PFSK-1 (cell line): ENCODE results near the gene RGS2.

Experiments
- FOXP2 ChIP-seq: optimal IDR thresholded peaks from 2 replicates; pipeline ENCODE3; 2011; ENCODE audit warnings: borderline replicate concordance, control low read depth, inconsistent platforms; ENCODE audit not compliant: insufficient read depth; ENCODE audit errors: extremely low read length, extremely low read depth
- POLR2AphosphoS5 ChIP-seq: IDR thresholded peaks from 2 replicates; pipeline ENCODE4 v1.6.1; 2012; ENCODE audit warnings: low read depth, mild to moderate bottlenecking, control low read depth, low read length, moderate library complexity
- SIN3A ChIP-seq: IDR thresholded peaks from 2 replicates; pipeline ENCODE4 v1.6.1; 2012; ENCODE audit warnings: mild to moderate bottlenecking, low read length, moderate library complexity, borderline replicate concordance; ENCODE audit not compliant: insufficient read depth
- TAF1 ChIP-seq: IDR thresholded peaks from 2 replicates; pipeline ENCODE4 v1.6.1; 2012; ENCODE audit warnings: low read length, control low read depth, borderline replicate concordance; ENCODE audit not compliant: insufficient read depth
- TF ChIP-seq, protein P1 (sequence below), 2 experiments: IDR thresholded peaks; 2 replicates each; pipeline versions ENCODE4 v1.6.1 to v1.8.0; 2011 to 2012; ENCODE audit warnings: low read depth in 2 of 2, low read length in 2 of 2, control low read depth in 1 of 2, inconsistent platforms in 1 of 2, mild to moderate bottlenecking in 1 of 2, moderate library complexity in 1 of 2; ENCODE audit not compliant: insufficient read depth in 1 of 2

Gene RGS2

DNA sequence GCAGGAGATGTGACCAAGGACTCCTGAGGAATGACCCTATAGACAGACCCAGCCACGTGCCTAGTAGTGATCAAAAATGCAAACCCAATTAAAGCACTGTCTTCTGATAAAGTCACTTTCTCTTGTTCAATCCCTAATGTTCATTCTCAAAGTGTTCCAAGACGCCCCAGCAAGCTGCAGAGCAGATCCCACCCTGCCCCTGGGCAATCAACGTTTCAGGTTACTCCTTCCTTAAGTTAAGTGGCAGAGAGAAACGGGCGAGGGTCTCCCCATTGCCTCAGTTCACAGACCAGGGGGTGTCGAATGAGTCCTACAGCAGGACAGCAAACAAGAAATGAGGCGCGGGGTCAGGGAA is 699 bp upstream of the RGS2 start:
- no peak for TF ChIP-seq FOXP2
- TF ChIP-seq SIN3A = no peak
- no peak for TF ChIP-seq POLR2AphosphoS5
- no peak for TF ChIP-seq TAF1
- TF ChIP-seq, protein P1, sequence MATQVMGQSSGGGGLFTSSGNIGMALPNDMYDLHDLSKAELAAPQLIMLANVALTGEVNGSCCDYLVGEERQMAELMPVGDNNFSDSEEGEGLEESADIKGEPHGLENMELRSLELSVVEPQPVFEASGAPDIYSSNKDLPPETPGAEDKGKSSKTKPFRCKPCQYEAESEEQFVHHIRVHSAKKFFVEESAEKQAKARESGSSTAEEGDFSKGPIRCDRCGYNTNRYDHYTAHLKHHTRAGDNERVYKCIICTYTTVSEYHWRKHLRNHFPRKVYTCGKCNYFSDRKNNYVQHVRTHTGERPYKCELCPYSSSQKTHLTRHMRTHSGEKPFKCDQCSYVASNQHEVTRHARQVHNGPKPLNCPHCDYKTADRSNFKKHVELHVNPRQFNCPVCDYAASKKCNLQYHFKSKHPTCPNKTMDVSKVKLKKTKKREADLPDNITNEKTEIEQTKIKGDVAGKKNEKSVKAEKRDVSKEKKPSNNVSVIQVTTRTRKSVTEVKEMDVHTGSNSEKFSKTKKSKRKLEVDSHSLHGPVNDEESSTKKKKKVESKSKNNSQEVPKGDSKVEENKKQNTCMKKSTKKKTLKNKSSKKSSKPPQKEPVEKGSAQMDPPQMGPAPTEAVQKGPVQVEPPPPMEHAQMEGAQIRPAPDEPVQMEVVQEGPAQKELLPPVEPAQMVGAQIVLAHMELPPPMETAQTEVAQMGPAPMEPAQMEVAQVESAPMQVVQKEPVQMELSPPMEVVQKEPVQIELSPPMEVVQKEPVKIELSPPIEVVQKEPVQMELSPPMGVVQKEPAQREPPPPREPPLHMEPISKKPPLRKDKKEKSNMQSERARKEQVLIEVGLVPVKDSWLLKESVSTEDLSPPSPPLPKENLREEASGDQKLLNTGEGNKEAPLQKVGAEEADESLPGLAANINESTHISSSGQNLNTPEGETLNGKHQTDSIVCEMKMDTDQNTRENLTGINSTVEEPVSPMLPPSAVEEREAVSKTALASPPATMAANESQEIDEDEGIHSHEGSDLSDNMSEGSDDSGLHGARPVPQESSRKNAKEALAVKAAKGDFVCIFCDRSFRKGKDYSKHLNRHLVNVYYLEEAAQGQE (IDR thresholded peaks at IDR 0.05; ENCODE audit: insufficient read depth in 1 of 2, low read depth in 2 of 2, low read length in 2 of 2) = no peak

- TF ChIP-seq SIN3A = peak; percentile 46; the same call in 1 of the 2 replicates
- no peak for TF ChIP-seq TAF1
These were observed 741 bp downstream of the RGS2 start for GRCh38 chr1:192809307-192810252.

GRCh38 chr1:192810253-192810880 is 1.5 kb downstream of the RGS2 start:
- TF ChIP-seq SIN3A = no peak
- TF ChIP-seq FOXP2 = no peak
- TF ChIP-seq, protein P1 (IDR thresholded peaks at IDR 0.05; ENCODE audit: insufficient read depth in 1 of 2, low read depth in 2 of 2, low read length in 2 of 2) = no peak
- no peak for TF ChIP-seq POLR2AphosphoS5
- TF ChIP-seq TAF1 = no peak

GRCh38 chr1:192811006-192811405 is 2.2 kb downstream of the RGS2 start:
- TF ChIP-seq POLR2AphosphoS5 = no peak
- no peak for TF ChIP-seq TAF1
- TF ChIP-seq FOXP2 = no peak
- no peak for TF ChIP-seq SIN3A
- TF ChIP-seq, protein P1 (IDR thresholded peaks at IDR 0.05; ENCODE audit: insufficient read depth in 1 of 2, low read depth in 2 of 2, low read length in 2 of 2) = no peak

DNA sequence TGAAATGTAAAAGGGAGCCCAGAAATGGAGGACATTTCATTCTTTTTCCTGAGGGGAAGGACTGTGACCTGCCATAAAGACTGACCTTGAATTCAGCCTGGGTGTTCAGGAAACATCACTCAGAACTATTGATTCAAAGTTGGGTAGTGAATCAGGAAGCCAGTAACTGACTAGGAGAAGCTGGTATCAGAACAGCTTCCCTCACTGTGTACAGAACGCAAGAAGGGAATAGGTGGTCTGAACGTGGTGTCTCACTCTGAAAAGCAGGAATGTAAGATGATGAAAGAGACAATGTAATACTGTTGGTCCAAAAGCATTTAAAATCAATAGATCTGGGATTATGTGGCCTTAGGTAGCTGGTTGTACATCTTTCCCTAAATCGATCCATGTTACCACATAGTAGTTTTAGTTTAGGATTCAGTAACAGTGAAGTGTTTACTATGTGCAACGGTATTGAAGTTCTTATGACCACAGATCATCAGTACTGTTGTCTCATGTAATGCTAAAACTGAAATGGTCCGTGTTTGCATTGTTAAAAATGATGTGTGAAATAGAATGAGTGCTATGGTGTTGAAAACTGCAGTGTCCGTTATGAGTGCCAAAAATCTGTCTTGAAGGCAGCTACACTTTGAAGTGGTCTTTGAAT is 2.9 kb downstream of the RGS2 start:
- no peak for TF ChIP-seq POLR2AphosphoS5
- no peak for TF ChIP-seq SIN3A
- TF ChIP-seq, protein P1 (IDR thresholded peaks at IDR 0.05; ENCODE audit: insufficient read depth in 1 of 2, low read depth in 2 of 2, low read length in 2 of 2) = no peak
- TF ChIP-seq FOXP2 = no peak
- TF ChIP-seq TAF1 = no peak
